ENCODE measurements around the gene HAO2. TPM values are rescaled to one million over a fixed set of nuclear protein-coding genes. Genes with fewer than 3 reads are reported as not detected.
A peak's percentile ranks its signal among the peaks of the same experiment; 100 is the strongest.

The HAO2 gene
- total RNA-seq, 2 donors from 2014 or later = not detected

GRCh38 chr1:119326251-119326650, 42.3 kb upstream of the HAO2 start:
- no peak for TF ChIP-seq CTCF (IDR thresholded peaks at IDR 0.05)
- no peak for DNase-seq (ENCODE audit: low spot score)
- no peaks in the 10 kb centered on the region for H3K9me3 ChIP-seq
- H3K36me3 ChIP-seq = no peaks in the 10 kb centered on the region
- H3K27ac ChIP-seq = no peak overlapping the region
- H3K4me3 ChIP-seq = no peak overlapping the region
- peaks cover 0 to 12% of the 10 kb centered on the region in 2 donors for H3K4me1 ChIP-seq
- no peaks in the 10 kb centered on the region for H3K27me3 ChIP-seq

GRCh38 chr1:119327094-119327449, 41.5 kb upstream of the HAO2 start:
- DNase-seq (ENCODE audit: low spot score) = no peak
- no peak overlapping the region for H3K27ac ChIP-seq

GRCh38 chr1:119327450-119328155, 41.0 kb upstream of the HAO2 start:
- H3K4me1 ChIP-seq = peaks cover 0 to 12% of the 10 kb centered on the region in 2 donors
- no peak for DNase-seq (ENCODE audit: low spot score)
- H3K36me3 ChIP-seq = no peaks in the 10 kb centered on the region
- H3K27ac ChIP-seq = no peak overlapping the region
- peak overlapping the region; percentile 21 to 44 for H3K4me3 ChIP-seq
- TF ChIP-seq CTCF (IDR thresholded peaks at IDR 0.05) = peak in 1 of 2 donors; percentile 7
- no peaks in the 10 kb centered on the region for H3K9me3 ChIP-seq
- H3K27me3 ChIP-seq = no peaks in the 10 kb centered on the region

More at GRCh38 chr1:119327094-119327449, 41.5 kb upstream of the HAO2 start:
- H3K9me3 ChIP-seq = no peaks in the 10 kb centered on the region
- H3K36me3 ChIP-seq = no peaks in the 10 kb centered on the region
- no peak for TF ChIP-seq CTCF (IDR thresholded peaks at IDR 0.05)
- peaks cover 0 to 12% of the 10 kb centered on the region in 2 donors for H3K4me1 ChIP-seq
- H3K27me3 ChIP-seq = no peaks in the 10 kb centered on the region
- peak overlapping the region; percentile 21 to 44 for H3K4me3 ChIP-seq

GRCh38 chr1:119329541-119330461, 38.8 kb upstream of the HAO2 start:
- DNase-seq (ENCODE audit: low spot score) = no peak
- Histone ChIP-seq H3K4me1 (peaks cover 0 to 12% of the 10 kb centered on the region in 2 donors), H3K36me3 (no peaks in the 10 kb centered on the region), H3K4me3 (no peak overlapping the region), H3K9me3 (no peaks in the 10 kb centered on the region), H3K27ac (no peak overlapping the region), H3K27me3 (no peaks in the 10 kb centered on the region)
- TF ChIP-seq CTCF (IDR thresholded peaks at IDR 0.05) = no peak

GRCh38 chr1:119330466-119331189, 38.0 kb upstream of the HAO2 start:
- no peaks in the 10 kb centered on the region for H3K36me3 ChIP-seq
- H3K9me3 ChIP-seq = no peaks in the 10 kb centered on the region
- DNase-seq (ENCODE audit: low spot score) = no peak
- no peak overlapping the region for H3K4me3 ChIP-seq
- H3K4me1 ChIP-seq = peaks cover 0 to 12% of the 10 kb centered on the region in 2 donors
- TF ChIP-seq CTCF (IDR thresholded peaks at IDR 0.05) = no peak
- no peak overlapping the region for H3K27ac ChIP-seq
- H3K27me3 ChIP-seq = no peaks in the 10 kb centered on the region
